T-helper 1 cell (primary cell): ENCODE measurements around the gene VIPR2.
"Not testable (repeated sequence)": the region's sequence is repeated elsewhere in the genome, so short reads cannot be mapped to it uniquely, and the experiment has no call there.

Source experiments
- DNase-seq, 5 donors: peaks; one replicate each; pipeline ENCODE4 v3.0.0-alpha.2; 2012 to 2020

Gene VIPR2

GRCh38 chr7:159005618-159006017 is 139.0 kb downstream of the VIPR2 start:
- no peak for DNase-seq

- DNase-seq = peak in 1 of 5 donors; percentile 54
Measured at GRCh38 chr7:159004411-159004810, 140.3 kb downstream of the VIPR2 start.

- no peak for DNase-seq
Measured at GRCh38 chr7:159001811-159002210, 142.9 kb downstream of the VIPR2 start.

- no peak for DNase-seq
Measured at GRCh38 chr7:159000859-159001435, 143.7 kb downstream of the VIPR2 start.

- DNase-seq = no peak
Measured at GRCh38 chr7:159000070-159000469, 144.6 kb downstream of the VIPR2 start.

- no peak for DNase-seq
Measured at GRCh38 chr7:158999496-158999895, 145.2 kb downstream of the VIPR2 start.

GRCh38 chr7:158998261-158998660 is 146.4 kb downstream of the VIPR2 start:
- DNase-seq = not testable (repeated sequence)

GRCh38 chr7:158997471-158997870 is 147.2 kb downstream of the VIPR2 start:
- DNase-seq = no peak

- no peak for DNase-seq
Measured at GRCh38 chr7:158997110-158997453, 147.6 kb downstream of the VIPR2 start.

GRCh38 chr7:158996214-158997109 is 148.2 kb downstream of the VIPR2 start:
- no peak for DNase-seq

GRCh38 chr7:158995514-158995913 is 149.2 kb downstream of the VIPR2 start:
- no peak for DNase-seq

GRCh38 chr7:158994687-158995086 is 150.0 kb downstream of the VIPR2 start:
- no peak for DNase-seq

- DNase-seq = no peak
Measured at GRCh38 chr7:158993591-158993990, 151.1 kb downstream of the VIPR2 start.

GRCh38 chr7:158992759-158993158 is 151.9 kb downstream of the VIPR2 start:
- no peak for DNase-seq

- DNase-seq = no peak
Measured at GRCh38 chr7:158991824-158992621, 152.6 kb downstream of the VIPR2 start.

GRCh38 chr7:158988996-158989395 is 155.7 kb downstream of the VIPR2 start:
- DNase-seq = no peak

- no peak for DNase-seq
Measured at GRCh38 chr7:158988302-158988862, 156.3 kb downstream of the VIPR2 start.

GRCh38 chr7:158987691-158988090 is 157.0 kb downstream of the VIPR2 start:
- no peak for DNase-seq

GRCh38 chr7:158985583-158985982 is 159.1 kb downstream of the VIPR2 start:
- DNase-seq = no peak

GRCh38 chr7:158984007-158984406 is 160.7 kb downstream of the VIPR2 start:
- DNase-seq = not testable (repeated sequence)

- DNase-seq = not testable (repeated sequence)
Measured at GRCh38 chr7:158982080-158982479, 162.6 kb downstream of the VIPR2 start.

GRCh38 chr7:158979635-158980351 is 164.9 kb downstream of the VIPR2 start:
- DNase-seq = no peak
